Measurements from ENCODE around the gene NRG4. TPM values are rescaled to one million over a fixed set of nuclear protein-coding genes. Genes with fewer than 3 reads are reported as not detected.

Gene NRG4
- polyA plus RNA-seq, 1 donor from 2014 or later = 1.4 TPM

- no peak overlapping the region for H3K9ac ChIP-seq (ENCODE audit: low read length)
- H3K27ac ChIP-seq (ENCODE audit: low read length) = no peak overlapping the region
- H3K79me2 ChIP-seq (replicated peaks; ENCODE audit: insufficient read depth, low read length) = no peaks in the 10 kb centered on the region
- H2AFZ ChIP-seq (ENCODE audit: low read depth, low read length) = no peak overlapping the region
- no peaks in the 10 kb centered on the region for H3K27me3 ChIP-seq (ENCODE audit: insufficient read depth, low read depth, low read length)
- H3K4me3 ChIP-seq (ENCODE audit: low read length) = no peak overlapping the region
- no peaks in the 10 kb centered on the region for H3F3A ChIP-seq (ENCODE audit: insufficient read depth, low read length, poor library complexity, severe bottlenecking)
- H3K4me2 ChIP-seq (ENCODE audit: low read length) = no peak overlapping the region
- no peaks in the 10 kb centered on the region for H3K36me3 ChIP-seq (ENCODE audit: insufficient read depth, low read length)
- no peaks in the 10 kb centered on the region for H3K9me2 ChIP-seq (ENCODE audit: insufficient read depth, low read length)
- H4K20me1 ChIP-seq (ENCODE audit: insufficient read depth) = no peaks in the 10 kb centered on the region
- H3K9me3 ChIP-seq (ENCODE audit: low read length) = no peaks in the 10 kb centered on the region
- no peak for TF ChIP-seq CTCF (IDR thresholded peaks at IDR 0.05; ENCODE audit: poor library complexity, severe bottlenecking)
- no peak for TF ChIP-seq EZH2 (IDR thresholded peaks at IDR 0.05; ENCODE audit: borderline replicate concordance, insufficient read depth, low read length, poor library complexity, severe bottlenecking)
- no peak for TF ChIP-seq POLR2AphosphoS5 (IDR thresholded peaks at IDR 0.05)
- TF ChIP-seq REST (IDR thresholded peaks at IDR 0.05; ENCODE audit: borderline replicate concordance) = no peak
- no peak for TF ChIP-seq EP300 (conservative IDR thresholded peaks at IDR 0.05; ENCODE audit: poor library complexity, severe bottlenecking)
- TF ChIP-seq SMC3 (conservative IDR thresholded peaks at IDR 0.05; ENCODE audit: poor library complexity) = no peak
- no peak for TF ChIP-seq TAF1 (IDR thresholded peaks at IDR 0.05; ENCODE audit: low read depth)
Measured at GRCh38 chr15:76003364-76003763, 8.9 kb downstream of the NRG4 start.

- Histone ChIP-seq H3K27me3 (ENCODE audit: insufficient read depth, low read depth, low read length) (no peaks in the 10 kb centered on the region), H3K9me2 (ENCODE audit: insufficient read depth, low read length) (no peaks in the 10 kb centered on the region), H3K9me3 (ENCODE audit: low read length) (no peaks in the 10 kb centered on the region), H3K79me2 (replicated peaks; ENCODE audit: insufficient read depth, low read length) (no peaks in the 10 kb centered on the region), H2AFZ (ENCODE audit: low read depth, low read length) (no peak overlapping the region), H3K9ac (ENCODE audit: low read length) (no peak overlapping the region), H3K4me2 (ENCODE audit: low read length) (no peak overlapping the region), H3K4me3 (ENCODE audit: low read length) (no peak overlapping the region), H3F3A (ENCODE audit: insufficient read depth, low read length, poor library complexity, severe bottlenecking) (no peaks in the 10 kb centered on the region), H4K20me1 (ENCODE audit: insufficient read depth) (no peaks in the 10 kb centered on the region), H3K27ac (ENCODE audit: low read length) (no peak overlapping the region), H3K36me3 (ENCODE audit: insufficient read depth, low read length) (no peaks in the 10 kb centered on the region)
- TF ChIP-seq TAF1 (IDR thresholded peaks at IDR 0.05; ENCODE audit: low read depth) (no peak), SMC3 (conservative IDR thresholded peaks at IDR 0.05; ENCODE audit: poor library complexity) (no peak), EZH2 (IDR thresholded peaks at IDR 0.05; ENCODE audit: borderline replicate concordance, insufficient read depth, low read length, poor library complexity, severe bottlenecking) (no peak), RAD21 (conservative IDR thresholded peaks at IDR 0.05) (no peak), CTCF (IDR thresholded peaks at IDR 0.05; ENCODE audit: poor library complexity, severe bottlenecking) (no peak)
Measured at GRCh38 chr15:75995611-75996010, 16.6 kb downstream of the NRG4 start.

Data from neural cell (in vitro differentiated cells).